ENCODE results near the gene SUOX. TPM values are rescaled to one million over a fixed set of nuclear protein-coding genes. Genes with fewer than 3 reads are reported as not detected.

Gene SUOX
- total and polyA plus RNA-seq, 11 donors: 25.0 to 59.5 (median 30.0) TPM

DNA sequence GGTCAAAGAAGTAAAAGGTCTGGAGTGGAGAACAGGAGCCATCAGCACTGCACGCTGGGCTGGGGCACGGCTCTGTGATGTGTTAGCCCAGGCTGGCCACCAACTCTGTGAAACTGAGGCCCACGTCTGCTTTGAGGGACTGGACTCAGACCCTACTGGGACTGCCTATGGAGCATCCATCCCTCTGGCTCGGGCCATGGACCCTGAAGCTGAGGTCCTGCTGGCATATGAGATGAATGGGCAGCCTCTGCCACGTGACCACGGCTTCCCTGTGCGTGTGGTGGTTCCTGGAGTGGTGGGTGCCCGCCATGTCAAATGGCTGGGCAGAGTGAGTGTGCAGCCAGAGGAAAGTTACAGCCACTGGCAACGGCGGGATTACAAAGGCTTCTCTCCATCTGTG is 7.1 kb downstream of the SUOX start:
- Histone ChIP-seq H3K4me1 (peaks cover 0 to 15% (median 7%) of the 10 kb centered on the region in 12 donors), H3K27ac (no peak overlapping the region), H3K36me3 (peaks cover 0 to 37% (median 27%) of the 10 kb centered on the region in 9 donors), H3K4me3 (no peak overlapping the region), H3K9me3 (no peaks in the 10 kb centered on the region), H3K27me3 (no peaks in the 10 kb centered on the region)
- DNase-seq (no peak), ATAC-seq (no peak)
- 88 to 93% (median 92%) methylated on average over 5 to 10 of the region's 10 CpGs for WGBS, 4 donors
- intact Hi-C loops (cut with DNase I): loop anchor here in 1 of 10 donors (10.0 kb wide), 1 partner anchor 101 kb away; the partner anchor contains the start of gene PA2G4
- no peak for TF ChIP-seq POLR2A (IDR thresholded peaks at IDR 0.05)
- TF ChIP-seq, protein P1, sequence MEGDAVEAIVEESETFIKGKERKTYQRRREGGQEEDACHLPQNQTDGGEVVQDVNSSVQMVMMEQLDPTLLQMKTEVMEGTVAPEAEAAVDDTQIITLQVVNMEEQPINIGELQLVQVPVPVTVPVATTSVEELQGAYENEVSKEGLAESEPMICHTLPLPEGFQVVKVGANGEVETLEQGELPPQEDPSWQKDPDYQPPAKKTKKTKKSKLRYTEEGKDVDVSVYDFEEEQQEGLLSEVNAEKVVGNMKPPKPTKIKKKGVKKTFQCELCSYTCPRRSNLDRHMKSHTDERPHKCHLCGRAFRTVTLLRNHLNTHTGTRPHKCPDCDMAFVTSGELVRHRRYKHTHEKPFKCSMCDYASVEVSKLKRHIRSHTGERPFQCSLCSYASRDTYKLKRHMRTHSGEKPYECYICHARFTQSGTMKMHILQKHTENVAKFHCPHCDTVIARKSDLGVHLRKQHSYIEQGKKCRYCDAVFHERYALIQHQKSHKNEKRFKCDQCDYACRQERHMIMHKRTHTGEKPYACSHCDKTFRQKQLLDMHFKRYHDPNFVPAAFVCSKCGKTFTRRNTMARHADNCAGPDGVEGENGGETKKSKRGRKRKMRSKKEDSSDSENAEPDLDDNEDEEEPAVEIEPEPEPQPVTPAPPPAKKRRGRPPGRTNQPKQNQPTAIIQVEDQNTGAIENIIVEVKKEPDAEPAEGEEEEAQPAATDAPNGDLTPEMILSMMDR (IDR thresholded peaks at IDR 0.05): no peak

DNA sequence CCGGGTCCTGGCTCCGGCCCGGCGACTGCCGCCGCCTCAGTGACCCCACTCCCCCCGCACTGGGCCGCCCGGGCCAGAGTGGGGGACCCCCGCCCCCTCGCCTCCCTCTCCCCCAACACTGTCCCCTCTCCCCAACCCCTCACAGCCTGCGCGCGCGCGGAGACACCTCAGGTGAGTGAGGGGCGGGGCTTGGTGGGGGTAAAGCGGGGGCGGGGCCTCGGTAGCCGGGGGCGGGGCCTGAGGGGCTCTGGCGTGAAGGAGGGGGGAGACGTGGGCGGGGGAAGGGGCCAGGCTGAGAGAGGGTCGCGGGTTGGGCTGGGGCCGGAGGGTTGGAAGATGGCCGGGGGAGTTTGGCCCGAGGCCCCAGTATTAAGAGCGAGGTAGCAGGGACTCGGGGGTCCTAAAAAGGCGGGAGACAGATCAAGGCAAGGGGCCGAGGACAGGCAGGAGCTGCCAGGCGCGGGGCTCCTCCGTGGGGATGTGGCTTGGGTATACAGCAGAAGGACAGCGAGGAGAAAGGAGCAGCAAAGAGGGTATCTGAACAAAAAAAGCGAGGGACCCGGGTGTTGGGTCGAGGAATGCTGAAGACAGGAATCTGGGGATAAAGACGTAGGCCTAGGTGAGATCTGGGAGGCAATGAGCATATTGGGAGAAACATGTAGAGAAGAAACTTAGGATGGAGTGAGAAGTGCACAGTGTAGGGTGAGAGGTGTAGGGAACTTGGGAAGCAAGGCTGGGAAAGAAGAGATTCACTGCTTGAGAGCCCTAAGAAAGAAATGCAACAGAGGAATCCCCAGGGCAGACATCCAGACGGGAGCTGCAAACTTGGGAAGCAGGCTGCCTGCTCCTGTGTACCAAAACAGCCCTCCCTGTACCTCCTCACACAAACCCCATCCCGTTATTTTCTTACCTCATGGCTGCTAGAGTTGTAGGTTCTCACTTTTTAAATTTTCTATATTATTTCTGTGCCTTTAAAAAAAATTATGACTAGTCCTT is 10.8 kb downstream of the SUOX start:
- DNase-seq: peak; percentile 57 to 80 (median 64)
- Histone ChIP-seq H3K4me1 (peaks cover 0 to 15% (median 7%) of the 10 kb centered on the region in 12 donors), H3K27ac (peak overlapping the region; percentile 30 to 98 (median 94)), H3K4me3 (peak overlapping the region; percentile 70 to 100 (median 92)), H3K9me3 (no peaks in the 10 kb centered on the region), H3K27me3 (no peaks in the 10 kb centered on the region), H3K36me3 (peaks cover 0 to 26% (median 15%) of the 10 kb centered on the region in 9 donors)
- peak; percentile 54 to 86 (median 75) for ATAC-seq
- WGBS, 4 donors: 1 to 4% (median 2%) methylated on average over 29 to 44 of the region's 44 CpGs
- TF ChIP-seq POLR2A (IDR thresholded peaks at IDR 0.05): no peak
- TF ChIP-seq, protein P1 (IDR thresholded peaks at IDR 0.05): peak in 1 of 12 donors; percentile 5
- intact Hi-C loops (cut with DNase I): loop anchor here in 2 of 10 donors (5.0 to 10.0 kb wide), 2 partner anchors 94 to 97 kb away; partner anchors contain the start of gene PA2G4 (in 2 of the 2)

DNA sequence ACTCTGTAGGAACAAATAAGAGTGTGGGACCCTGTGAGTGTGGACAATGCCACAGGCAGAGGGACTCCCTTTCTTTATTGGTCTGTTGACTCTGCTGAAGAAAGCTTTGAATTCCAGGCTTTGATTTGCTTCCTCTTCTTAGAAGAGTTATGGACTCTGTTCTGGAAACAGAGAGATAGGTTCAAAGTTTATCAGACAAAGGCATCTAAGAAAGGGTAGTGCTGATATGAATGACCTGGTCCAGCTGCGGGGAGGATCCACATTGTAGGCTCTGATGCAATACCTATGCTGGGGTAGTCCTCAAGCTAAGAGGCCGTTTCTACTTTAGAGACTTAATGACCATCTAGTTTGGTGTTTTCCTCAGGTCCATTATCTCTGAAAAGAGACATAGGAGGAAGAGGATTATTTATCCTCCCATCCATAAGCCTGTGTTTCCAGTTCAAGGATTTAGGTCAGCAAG is 13.1 kb downstream of the SUOX start:
- ATAC-seq (no peak), DNase-seq (no peak)
- H3K4me3 ChIP-seq: no peak overlapping the region
- peaks cover 0 to 13% (median 0%) of the 10 kb centered on the region in 9 donors for H3K36me3 ChIP-seq
- peaks cover 0 to 15% (median 7%) of the 10 kb centered on the region in 12 donors for H3K4me1 ChIP-seq
- WGBS, 4 donors: 75 to 92% (median 79%) methylated on average over 2 of the region's 2 CpGs
- intact Hi-C loops (cut with DNase I): no loop called here
- no peak overlapping the region for H3K27ac ChIP-seq
- H3K27me3 ChIP-seq: no peaks in the 10 kb centered on the region
- no peaks in the 10 kb centered on the region for H3K9me3 ChIP-seq
- TF ChIP-seq, protein P1 (IDR thresholded peaks at IDR 0.05): no peak
- TF ChIP-seq POLR2A (IDR thresholded peaks at IDR 0.05): no peak

DNA sequence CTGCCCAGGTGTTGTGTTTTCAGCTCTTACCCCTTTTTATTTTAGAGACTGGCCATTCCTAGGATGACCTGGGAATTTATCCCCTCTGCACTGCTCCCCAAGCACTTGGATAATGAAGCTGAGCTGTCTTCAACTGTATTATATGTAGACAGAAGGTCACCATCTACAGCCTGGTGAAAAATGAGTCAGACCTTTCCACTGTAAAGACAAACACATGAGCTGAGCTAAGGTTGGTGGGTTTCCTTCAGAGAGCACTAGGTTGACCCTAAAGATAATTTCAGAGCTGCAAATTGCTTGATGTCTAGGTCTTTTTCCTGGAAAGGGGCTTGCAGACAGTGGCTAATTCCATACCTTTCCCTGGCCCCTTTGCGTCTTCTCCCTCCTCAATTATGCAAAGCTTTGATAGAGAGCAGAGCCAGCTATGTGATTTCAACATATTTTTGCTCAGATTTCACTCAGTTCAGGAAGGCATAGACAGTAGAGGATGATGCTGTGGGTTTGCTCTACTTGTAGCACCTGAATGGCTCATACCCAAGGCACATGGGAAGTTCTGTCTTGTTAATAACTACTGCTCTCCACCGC is 14.5 kb downstream of the SUOX start:
- TF ChIP-seq, protein P1 (IDR thresholded peaks at IDR 0.05): no peak
- no peak for TF ChIP-seq POLR2A (IDR thresholded peaks at IDR 0.05)
- Histone ChIP-seq H3K4me1 (peaks cover 0 to 14% (median 7%) of the 10 kb centered on the region in 12 donors), H3K36me3 (peaks cover 0 to 13% (median 0%) of the 10 kb centered on the region in 9 donors), H3K9me3 (no peaks in the 10 kb centered on the region), H3K4me3 (no peak overlapping the region), H3K27me3 (no peaks in the 10 kb centered on the region), H3K27ac (no peak overlapping the region)
- ATAC-seq: no peak
- intact Hi-C loops (cut with DNase I): no loop called here
- WGBS, 4 donors: 95 to 97% (median 95%) methylated on average over 2 of the region's 2 CpGs
- no peak for DNase-seq

Data from heart left ventricle (tissue), 16 donors.